IPS DF 4.7 (cell line): ENCODE results near the gene COA7.
"Not testable (repeated sequence)": the region's sequence is repeated elsewhere in the genome, so short reads cannot be mapped to it uniquely, and the experiment has no call there.

Experiments
- DNase-seq: peaks from one replicate; pipeline ENCODE4 v3.0.0-alpha.2; 2013; ENCODE audit warnings: low spot score; ENCODE audit errors: extremely low read depth

The COA7 gene

DNA sequence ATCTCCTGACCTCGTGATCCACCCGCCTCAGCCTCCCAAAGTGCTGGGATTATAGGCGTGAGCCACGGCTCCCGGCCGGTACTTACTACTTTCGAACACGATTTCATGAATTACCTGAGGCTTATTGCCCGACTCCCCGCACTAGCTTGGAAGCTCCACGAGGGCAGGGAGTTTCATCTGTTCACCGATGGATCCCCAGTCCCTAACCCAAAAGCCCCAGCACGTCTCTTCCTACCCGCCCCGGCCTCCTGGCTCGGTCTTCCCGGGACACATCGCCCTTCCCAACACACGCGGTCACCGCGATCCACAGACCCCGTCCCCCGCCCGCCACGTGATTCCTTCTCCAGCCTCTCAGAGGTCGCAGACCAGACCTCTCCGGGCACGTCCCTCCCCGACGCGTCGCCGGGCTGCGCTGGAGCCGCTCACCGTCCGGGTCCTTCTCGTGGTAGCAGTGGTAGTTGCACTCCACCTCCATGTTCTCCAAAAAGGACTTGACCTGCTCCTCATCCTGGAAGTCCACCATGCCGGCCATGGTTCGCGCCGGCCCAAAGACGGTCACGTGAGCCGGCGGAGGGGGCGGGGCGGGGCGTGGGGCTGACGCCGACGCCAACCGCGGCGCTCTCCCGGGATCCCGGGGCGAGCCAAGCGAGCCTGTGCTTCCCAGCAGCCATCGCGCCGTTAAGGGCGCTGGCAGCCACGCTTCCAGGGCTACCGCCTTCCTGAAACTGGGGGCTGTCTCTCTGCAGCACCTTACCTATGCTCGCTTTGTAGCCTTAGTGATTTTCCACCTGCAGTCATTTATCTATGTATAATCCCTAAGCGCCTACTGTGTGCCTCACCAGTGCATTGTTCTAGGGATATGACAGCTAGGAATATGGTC lies at the start of gene COA7:
TSS of gene COA7 (minus strand) at position 553 of the 880 bp plus-strand sequence. CDS start at position 532, 21 bp downstream.
- DNase-seq, result peak; percentile 38

DNA sequence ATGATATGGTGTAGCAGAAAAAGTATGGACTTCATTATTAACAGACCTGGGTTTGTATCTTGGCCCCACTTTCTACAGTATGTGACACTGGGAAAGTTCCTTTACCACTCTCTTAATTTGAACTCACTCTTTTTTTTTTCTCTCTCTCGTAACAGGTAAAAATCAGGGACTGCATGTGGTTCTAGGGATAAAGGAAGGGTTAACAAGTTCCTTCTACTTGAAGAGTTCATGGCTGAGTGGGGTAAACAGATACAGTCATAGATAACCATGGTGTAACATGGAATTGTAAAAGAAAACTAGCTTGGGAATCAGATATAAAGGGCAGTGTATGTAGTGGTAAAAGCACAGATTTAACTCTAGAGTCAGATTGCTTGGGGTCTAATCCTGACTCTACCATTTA lies 49.3 kb upstream of the COA7 start:
- DNase-seq, result no peak

- no peak for DNase-seq
Observed at GRCh38 chr1:52746189-52746588, 48.0 kb upstream of the COA7 start.

- DNase-seq, result no peak
Observed at GRCh38 chr1:52741259-52741658, 43.1 kb upstream of the COA7 start.

DNA sequence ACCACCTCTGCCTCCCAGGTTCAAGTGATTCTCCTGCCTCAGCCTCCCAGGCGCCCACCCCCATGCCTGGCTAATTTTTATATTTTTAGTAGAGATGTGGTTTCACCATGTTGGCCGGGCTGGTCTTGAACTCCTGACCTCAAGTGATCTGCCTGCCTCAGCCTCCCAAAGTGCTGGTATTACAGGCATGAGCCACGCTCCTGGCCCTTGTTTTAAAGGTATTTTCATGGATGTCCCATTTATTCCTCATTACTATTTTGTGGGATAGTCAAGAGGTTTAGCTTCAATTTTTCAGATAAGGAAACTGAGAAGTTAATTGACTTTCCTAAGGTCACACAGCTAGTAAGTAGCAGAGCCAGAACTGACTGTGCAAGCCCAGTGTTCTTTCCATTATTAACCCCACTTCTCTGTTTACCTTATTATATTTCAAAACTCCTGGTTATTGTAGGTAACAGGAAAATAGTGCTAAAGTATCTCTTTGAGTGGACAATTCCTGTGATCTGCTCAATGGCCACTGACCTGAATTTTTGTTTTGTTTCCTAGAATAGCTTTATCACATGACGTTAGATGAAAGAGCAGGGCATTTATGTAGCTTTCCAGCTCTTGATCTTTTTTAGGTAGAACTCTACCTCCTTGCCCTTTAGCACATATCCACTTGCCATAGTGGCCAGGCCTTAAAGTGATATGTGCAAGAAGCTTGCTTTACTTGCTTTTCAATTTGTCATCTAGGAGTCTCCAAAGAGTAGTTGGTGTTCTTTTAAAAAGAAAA lies 41.7 kb upstream of the COA7 start:
- no peak for DNase-seq

DNA sequence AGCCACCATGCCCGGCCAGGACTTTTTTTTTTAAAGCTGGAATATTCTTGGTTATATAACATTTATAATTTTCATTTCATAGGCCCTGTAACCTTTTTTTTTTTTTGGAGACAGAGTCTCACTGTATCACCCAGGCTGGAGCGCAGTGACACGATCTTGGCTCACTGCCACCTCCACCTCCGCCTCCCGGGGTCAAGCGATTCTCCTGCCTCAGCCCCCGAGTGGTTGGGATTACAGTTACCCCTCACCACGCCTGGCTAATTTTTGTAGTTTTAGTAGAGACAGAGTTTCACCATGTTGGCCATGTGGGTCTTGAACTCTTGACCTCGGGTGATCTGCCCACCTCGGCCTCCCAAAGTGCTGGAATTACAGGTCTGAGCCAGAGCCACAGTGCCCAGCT lies 40.7 kb upstream of the COA7 start:
- DNase-seq, result no peak

GRCh38 chr1:52738148-52738547 lies 40.0 kb upstream of the COA7 start:
- no peak for DNase-seq

DNA sequence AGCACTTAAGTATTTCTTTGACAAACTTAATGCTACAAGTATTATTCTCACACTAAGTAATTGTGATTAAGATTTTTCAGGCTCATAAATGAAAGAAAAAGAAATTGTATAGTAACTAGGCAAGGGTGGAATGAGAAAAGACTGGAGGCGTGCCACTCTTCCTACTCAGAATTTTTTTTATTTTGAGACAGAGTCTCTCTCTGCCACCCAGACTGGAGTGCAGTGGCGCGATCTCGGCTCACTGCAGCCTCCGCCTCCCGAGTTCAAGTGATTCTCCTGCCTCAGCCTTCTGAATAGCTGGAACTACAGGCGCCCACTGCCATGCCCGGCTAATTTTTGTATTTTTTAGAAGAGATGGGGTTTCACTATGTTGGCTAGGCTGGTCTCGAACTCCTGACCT lies 37.2 kb upstream of the COA7 start:
- not testable (repeated sequence) for DNase-seq

- DNase-seq, result no peak
Observed at GRCh38 chr1:52733368-52733767, 35.2 kb upstream of the COA7 start.

- no peak for DNase-seq
Observed at GRCh38 chr1:52727956-52728656, 30.0 kb upstream of the COA7 start.

DNA sequence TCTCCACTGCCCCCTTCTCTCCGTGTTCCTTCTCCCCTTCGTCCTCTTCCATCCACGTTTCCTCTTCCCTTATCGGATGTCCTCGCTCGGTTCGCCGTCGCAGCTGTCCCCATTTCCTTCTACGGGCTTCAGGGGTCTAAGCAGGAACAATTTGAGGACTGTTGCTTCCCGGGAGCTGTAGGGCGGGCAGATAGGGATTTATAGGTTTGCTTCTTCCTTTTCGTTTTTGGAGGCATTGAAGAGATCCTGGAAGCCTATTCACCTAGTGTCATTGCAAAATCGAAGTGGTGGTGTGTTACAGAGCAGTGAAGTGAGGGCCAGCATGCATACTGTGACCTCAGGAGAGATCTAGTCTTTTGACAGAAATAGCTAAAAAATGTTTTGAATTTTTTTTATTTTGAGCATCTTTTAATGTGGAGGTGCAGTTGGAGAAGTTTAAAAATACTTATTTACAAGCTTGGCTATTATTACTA lies 29.0 kb upstream of the COA7 start:
- DNase-seq, result no peak

GRCh38 chr1:52726265-52727113 lies 28.3 kb upstream of the COA7 start, which contains the start of gene ZYG11B:
TSS of gene ZYG11B (plus strand) at chr1:52726453. CDS start at chr1:52726654, 201 bp downstream.
- DNase-seq, result no peak

- DNase-seq, result no peak
Observed at GRCh38 chr1:52725903-52726264, 27.7 kb upstream of the COA7 start.

- no peak for DNase-seq
Observed at GRCh38 chr1:52723260-52723659, 25.1 kb upstream of the COA7 start.

GRCh38 chr1:52715296-52715695 lies 17.1 kb upstream of the COA7 start:
- not testable (repeated sequence) for DNase-seq

GRCh38 chr1:52713590-52713989 lies 15.4 kb upstream of the COA7 start:
- no peak for DNase-seq

GRCh38 chr1:52709016-52709415 lies 10.9 kb upstream of the COA7 start:
- no peak for DNase-seq

DNA sequence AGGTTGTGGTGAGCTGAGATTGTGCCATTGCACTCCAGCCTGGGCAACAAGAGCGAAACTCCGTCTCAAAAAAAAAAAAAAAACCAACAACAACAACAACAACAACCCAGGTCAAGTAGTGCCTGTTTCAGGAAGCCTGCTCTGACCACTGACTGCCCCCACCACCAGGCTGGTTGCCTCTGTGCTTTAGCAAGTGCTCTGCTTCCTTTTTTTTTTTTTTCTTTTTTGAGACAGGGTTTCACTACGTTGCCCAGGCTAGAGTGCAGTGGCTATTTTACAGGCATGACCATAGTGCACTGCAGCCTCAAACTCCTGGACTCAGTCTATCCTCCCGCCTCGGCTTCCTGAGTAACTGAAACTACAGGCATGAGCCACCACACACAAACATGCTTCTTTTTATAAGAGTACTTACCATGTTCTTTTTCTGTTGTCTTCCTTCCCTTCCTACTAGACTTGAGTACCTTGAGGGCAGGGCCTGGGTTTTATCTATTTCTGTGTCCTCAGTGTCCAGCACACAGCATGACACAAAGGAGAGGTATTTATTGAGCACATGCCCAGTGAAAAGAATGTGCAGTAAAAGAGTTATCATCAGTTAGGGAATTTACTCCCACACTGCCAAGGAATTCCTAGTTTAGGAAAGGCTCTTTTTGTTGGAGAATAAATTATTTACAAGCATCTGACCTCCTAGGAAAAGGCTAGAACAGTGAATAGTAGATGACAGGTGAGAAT lies 9.9 kb upstream of the COA7 start:
- no peak for DNase-seq

DNA sequence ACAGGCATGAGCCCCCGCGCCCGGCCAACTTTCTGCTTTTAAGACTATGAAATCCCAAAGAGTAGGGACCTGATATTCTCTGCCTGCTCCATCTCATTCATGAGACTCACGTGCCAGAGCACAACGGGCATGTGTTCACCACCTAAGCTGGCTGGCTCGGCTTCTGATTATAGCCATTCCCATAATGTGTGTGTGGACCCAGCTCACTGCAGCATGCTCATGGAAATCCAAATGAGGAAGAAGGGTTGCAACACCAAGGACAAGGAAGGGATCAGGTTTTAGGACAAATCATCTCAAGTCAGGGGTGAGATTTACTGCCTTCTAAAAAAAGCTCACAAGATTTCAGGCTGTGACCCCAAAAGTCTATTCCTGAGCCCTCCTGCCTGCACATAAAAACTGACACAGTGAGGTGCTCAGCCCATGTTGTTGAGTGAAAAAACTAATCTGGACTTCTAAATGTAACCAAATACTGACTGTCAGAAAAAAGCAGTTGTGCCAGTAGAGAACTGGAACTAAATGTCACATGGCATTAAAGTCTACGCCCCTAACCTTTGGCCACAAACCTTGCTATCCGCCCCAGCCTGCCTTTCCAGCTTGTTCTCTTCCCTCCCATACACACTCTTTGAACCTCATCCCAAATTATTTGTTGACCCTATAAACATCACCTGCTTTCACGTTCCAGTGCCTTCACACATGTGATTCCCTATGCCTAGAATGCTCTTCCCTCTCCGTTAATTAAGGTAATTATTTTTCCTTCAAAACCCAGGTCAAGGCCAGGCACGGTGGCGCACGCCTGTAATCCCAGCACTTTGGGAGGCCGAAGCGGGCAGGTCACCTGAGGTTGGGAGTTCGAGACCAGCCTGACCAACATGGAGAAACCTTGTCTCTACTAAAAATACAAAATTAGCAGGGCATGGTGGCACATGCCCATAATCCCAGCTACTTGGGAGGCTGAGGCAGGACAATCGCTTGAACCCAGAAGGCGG lies 9.1 kb upstream of the COA7 start:
- DNase-seq, result no peak
